Stimulated activated CD4-positive, alpha-beta T cell treated with anti-CD3 and anti-CD28 coated beads, Interleukin-1b, Interleukin-23, amount 100 ng/mL, for 24 hours (primary cell): ENCODE data around the gene ZNF521.
A peak's percentile ranks its signal among the peaks of the same experiment; 100 is the strongest.

Source experiments
- DNase-seq, 4 experiments: peaks; one replicate each; pipeline ENCODE4 v3.0.0-alpha.2; 2020; ENCODE audit warnings: low read depth in 4 of 4, low spot score in 1 of 4

The ZNF521 gene

DNA sequence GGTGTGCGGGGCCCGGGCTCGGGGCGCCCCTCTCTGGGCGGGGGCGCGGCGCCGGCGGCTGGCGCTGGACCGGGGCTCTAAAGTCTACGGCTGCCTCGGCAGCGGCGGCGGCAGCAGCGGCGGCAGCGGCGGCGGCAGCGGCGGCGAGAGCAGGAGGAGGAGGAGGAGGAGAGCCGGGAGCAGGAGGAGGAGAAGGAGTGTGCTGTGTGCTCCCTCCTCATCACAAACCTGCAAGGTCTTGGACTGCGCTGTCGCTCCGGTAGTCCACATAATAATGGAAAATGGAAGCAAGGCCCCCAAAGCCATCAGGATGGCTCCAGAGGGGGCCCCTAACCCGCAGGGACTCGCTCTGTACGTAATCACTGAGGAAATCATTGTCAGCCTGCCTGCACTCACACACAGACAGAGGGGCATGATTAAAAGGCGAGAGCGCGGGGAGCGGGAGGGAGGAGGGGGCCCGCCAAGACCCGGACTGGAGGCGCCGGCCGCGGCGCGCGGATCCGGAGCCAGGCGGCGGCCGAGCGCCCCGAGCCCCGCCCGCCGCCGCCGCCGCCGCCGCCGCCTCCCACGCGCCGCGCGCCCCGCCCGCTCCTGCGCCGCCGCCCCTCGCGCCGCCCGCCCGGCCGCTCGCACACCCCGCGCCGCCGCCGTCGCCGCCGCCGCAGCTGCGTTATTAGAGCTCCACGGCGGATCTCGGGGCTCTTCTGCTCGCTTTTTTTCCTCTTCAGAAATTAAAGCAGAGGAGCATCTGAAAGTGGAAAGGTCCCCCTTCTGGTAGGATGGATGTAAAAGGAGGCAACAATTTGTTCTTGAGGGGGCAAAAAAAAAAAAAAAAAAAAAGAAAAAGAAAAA is at the start of gene ZNF521:
TSS of gene ZNF521 (minus strand) at position 390 of the 852 bp plus-strand sequence. CDS start 1,220 bp downstream, outside the sequence.
- peak in 3 of 4 experiments; percentile 16 to 32 (median 32) for DNase-seq

DNA sequence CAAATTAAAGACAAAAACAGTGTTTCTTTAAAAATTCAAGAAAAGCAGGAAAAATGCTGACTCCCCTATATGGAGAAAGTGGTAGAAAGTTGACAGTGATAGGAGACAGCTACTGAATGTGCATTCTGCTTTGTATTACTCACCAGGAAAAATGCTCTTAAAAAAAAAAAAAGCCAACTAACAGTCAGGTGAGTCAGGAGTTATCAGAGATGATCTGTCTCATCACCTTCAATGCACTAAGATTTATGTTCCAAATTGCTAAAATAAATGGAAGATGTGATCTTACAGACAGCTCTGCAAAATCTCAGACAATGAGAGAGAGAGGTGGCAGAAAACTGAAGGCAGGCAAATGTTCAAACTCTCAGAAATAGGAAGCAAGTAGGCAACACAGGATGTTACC is 47.6 kb upstream of the ZNF521 start:
- no peak for DNase-seq

- DNase-seq = no peak
Observed at GRCh38 chr18:25392192-25392591, 40.2 kb upstream of the ZNF521 start.

GRCh38 chr18:25373432-25374179 is 21.6 kb upstream of the ZNF521 start:
- DNase-seq = no peak

DNA sequence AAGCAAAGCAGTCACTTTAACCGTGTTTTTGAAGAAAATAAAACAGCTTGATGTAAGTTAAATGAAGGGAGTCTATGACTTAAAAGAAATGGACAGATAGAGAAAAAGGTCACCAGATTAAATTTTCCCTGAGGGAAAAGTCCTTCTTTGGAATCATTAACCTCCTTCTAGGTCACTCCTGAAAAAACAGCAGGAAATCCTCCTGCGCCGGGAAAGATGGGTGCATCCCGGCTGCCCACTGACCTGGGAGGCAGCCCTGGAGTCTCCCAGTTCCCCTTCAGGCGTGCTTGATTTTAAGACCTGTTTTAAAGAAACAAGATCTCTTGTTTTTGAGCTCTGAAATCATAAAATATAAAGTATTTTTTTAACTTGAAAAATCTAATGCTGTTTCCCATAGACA is 18.4 kb upstream of the ZNF521 start:
- DNase-seq = no peak

- no peak for DNase-seq
Observed at GRCh38 chr18:25365242-25365641, 13.3 kb upstream of the ZNF521 start.

DNA sequence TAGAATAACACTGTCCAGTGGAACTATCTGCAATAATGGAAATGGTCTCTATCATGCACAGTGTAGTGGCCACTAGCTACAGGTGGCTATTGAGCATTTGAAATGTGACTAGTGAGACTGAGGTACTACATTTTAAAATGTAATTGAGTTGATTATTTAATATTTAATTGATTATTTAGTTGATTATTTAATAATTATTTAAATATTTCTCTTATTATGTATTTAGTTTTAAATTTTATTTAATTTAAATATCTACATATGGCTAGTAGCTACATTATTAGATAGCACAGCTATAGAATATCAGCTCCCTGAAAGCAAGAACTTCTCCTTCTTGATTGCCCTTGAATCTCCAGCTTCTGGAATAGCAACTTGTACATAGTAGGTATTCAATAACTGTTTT is 12.8 kb upstream of the ZNF521 start:
- no peak for DNase-seq

DNA sequence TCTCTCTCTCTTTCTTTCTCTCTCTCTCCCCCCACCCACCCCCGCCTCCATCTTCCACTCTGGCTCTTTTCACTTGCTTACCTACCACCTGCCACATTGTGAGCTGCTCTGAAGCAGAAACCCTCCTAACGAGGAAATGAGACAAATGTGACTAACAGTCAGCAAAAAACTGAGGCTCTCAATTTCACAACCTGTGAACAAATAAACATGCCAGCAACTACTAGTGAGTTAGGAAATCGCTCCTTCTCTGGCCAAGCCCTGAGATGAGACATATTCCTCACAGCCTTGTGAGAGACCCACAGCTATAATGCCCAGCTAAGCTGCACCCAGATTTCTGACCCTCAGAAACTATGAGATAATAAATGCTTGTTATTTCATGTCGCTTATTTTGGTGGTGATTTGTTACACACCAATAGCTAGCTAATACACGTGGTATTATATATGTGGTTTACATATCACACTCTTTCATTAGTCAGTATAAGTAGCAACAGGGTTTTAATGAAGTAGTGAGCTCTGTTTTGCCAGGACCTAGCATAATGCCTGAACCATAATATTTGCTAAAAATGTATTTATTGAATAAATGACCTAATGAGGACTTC is 8.4 kb upstream of the ZNF521 start:
- DNase-seq = no peak

DNA sequence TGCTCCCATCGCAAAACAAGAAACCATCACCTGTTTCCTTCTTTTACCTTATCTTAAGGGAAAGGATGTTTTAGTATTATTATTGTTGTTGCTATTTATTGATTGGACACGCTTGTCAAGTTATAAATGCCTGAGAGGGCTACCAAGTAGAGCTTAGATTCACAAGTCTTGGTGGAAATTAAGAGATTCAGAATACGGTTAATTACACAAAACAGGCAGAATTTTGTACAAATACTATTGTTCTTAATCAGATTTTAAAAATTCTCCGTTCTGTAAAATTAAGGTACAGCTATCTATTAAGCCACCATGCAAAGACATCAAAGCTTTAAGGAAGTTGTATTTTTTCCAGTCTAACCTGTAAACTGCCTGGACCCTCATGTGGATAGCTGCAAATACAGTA is 1.1 kb upstream of the ZNF521 start:
- no peak for DNase-seq

DNA sequence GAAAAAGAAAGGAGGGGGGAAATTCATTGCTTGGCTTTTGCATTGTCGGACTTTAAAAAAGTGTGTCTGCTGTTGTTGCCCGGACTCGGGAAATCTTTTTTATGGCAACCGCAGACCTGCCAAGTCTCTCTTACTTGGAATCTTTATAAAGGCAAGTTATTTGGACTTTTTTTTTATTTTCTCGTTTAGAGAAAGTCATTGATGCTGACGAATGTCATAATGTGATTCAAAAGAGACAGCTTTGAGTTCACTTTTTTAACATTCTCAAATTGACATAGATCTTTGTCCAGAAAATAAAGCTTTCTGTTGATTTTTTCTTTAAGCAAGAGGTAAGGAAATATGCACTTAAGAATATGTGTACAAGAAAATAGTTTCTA is 651 bp upstream of the ZNF521 start:
- DNase-seq = no peak

DNA sequence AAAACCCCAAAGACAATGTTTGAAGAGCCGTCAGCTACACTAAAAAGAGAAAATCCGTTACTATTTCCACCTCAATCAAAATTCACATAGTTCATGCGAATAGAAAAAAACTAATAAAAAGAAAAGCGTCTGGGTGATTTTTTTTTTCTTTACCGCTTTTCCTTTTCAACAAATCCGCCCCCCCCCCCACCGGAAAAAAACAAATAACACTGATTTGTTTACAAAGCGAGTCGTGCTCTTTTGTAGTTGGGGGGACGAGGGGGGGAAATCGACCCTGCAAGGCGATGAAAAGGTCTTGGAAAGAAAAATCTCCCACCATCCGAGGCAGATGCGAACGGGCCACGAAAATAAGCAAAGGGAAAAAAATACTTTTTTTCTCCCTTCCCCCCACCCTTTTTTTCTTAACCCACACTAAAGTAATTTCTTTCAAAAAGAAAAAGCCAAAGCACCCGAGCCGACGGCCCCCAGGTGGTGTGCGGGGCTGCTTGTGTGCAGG is 638 bp downstream of the ZNF521 start:
- no peak for DNase-seq

DNA sequence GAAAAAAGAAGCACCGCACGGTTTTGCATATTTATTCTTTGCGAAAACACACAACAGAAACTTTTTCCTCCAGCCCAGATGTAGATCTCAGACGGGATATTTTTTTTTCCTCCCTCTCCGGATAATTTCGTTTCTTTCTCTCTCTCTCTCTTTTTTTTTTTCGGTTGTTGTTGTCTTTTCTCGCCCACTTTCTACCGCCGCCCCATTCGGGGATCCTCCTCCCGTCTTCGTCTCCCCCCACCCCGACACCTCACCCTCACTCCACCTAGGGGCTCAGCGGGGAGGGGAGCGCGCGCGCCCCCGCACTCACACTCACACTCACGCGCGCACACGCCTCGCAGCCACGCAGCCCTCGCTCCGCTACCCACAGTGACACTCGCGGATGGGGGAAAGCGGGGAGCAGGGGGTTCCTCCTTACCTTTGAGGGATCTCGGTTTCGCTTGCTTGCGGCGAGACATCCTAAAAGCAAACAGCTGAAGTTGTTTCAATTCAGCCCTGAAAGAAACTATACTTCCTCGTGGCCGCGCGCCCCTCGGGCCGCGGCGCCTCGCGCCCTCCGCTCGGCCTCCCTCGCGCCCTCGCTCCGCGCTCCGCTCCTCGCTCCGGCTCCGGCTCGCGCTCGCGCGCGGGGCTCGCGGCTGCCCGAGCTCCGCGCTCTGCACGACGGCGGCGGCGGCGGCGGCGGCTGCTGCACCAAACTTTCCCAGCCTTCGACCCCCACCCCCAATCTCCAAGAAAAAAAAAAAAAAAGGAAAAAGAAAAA is 1.3 kb downstream of the ZNF521 start:
- no peak for DNase-seq

DNA sequence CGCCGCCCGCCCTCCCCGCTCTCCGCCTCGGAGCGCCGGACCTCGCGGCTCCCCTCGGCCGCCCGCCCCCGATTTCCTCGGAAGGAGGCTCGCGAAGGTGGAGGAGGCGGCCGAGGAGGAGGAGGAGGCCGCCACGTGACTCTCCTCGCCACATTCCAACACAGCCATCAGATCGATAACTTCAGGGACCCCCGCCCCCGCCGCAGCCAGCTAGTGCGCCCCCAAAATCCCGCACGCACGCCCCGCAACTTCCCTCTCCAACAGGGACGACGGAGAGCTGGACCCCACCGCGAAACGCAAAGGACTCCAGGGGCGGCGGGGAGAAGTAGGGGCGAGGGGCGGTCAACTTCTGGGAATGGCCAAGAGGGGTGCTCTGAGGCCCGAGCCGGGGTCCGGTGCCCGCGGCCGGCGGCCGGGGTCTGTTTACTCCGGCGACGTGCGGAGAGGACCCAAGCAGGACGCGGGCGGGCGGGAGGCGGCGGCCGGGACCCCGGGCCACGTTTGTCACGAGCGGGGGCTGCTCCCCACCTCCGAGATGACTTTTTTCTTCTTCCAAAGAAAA is 2.0 kb downstream of the ZNF521 start:
- DNase-seq = no peak

DNA sequence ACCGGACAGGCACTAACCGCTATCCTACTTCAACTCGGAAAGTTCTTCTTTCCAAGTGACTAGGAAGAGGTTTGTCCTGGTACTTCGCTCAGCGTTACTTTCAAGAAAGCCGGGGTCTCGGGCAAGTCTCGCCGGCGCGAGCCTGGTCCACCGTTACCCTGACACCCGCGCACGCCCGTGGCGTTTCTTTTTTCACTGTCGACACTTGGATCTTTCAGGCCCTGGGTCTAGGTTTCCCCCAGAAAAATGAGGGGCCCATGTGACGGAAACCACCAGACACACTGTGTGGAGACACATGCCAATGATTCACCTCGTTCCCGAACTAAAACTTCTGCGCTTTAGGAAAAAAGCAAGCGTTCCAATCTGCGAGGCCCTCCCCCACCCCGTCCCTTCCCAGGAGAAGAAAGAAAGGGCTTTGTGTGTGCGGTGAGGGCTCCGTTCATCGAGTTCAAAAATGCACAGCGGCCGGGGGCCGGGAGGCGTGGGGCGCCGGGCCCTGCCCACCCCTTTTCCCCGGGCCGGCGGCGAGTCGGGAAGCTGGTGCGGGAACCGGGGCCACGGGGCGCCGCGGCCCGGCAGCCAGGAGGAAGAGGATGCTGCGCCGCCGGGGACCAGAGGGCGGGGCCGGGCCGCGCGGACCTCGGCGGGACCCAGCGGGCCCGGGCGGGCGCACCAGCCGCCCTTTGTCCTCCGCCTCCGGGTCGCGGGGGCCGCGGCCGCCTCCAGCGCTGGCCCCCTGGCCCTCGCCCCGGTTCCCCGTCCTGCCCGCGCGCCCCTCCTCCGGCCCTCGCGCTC is 2.6 kb downstream of the ZNF521 start:
- no peak for DNase-seq

DNA sequence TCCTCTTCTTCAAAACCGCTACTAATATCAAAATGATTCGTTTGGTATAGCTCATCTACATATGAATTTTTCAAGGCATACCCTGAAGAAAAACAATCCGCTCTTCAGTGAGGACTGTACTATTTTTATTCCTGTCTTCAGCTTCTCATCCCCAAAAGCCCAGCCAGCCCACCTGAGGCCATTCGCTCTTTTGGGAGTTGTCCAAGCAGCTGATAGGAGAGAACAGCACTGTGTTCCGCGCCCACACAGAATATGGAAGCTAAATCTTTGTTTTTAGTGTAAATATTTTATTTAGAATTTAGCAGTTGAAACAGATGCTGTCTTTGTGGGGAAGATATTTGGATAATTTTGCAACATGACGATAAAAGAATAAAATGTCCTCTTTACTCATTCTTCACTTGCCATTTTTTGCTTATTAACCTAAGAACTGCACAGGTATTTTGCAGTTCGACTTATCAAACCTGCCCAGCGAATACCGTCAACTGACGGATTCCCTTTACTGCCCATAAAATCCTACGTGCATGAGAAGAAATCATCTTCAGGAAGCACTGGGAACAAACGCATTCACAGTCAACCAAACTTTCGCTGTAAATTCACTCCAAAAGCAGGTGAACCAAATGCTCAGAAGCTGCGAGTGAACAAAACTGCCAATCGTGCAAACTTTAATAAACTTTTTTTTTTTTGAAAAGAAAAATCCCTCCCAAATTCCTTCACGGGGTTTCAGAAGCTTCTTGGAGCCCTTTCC is 3.4 kb downstream of the ZNF521 start:
- no peak for DNase-seq

GRCh38 chr18:25346561-25346960 is 5.4 kb downstream of the ZNF521 start:
- no peak for DNase-seq

- DNase-seq = no peak
Observed at GRCh38 chr18:25345081-25345866, 6.7 kb downstream of the ZNF521 start.

DNA sequence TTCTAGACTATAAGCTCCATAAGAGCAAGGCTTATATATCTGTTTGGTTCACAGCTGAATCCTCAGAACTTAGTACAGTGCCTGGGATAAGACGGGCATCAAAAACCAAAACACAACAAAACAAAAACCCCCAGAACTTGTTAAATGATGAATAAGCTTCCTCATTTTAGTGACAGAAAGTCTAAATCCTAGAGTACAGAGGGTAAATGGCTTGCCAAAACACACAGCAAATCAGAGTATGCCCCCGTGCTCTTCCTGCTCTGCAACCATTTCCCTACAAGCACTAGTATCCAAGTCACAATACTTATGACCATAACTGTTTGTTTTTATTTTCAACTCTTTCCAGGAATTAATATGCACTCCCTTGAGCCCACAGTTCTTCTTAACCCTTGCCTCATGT is 10.1 kb downstream of the ZNF521 start:
- DNase-seq = no peak

- no peak for DNase-seq
Observed at GRCh38 chr18:25340762-25341161, 11.2 kb downstream of the ZNF521 start.
